Activated naive CD8-positive, alpha-beta T cell (primary cell): ENCODE data around the gene PTPRN2.
A peak's percentile ranks its signal among the peaks of the same experiment; 100 is the strongest.
"Not testable (repeated sequence)": the region's sequence is repeated elsewhere in the genome, so short reads cannot be mapped to it uniquely, and the experiment has no call there.

ENCODE experiments used
- H3K27ac Mint-ChIP-seq: one replicate; pipeline ENCODE4 v1.8.0; 2021; ENCODE audit warnings: mixed read lengths
- H3K27me3 Mint-ChIP-seq: one replicate; pipeline ENCODE4 v1.8.0; 2021; ENCODE audit warnings: mixed read lengths
- H3K36me3 Mint-ChIP-seq: one replicate; pipeline ENCODE4 v1.8.0; 2021; ENCODE audit warnings: mixed read lengths
- H3K4me1 Mint-ChIP-seq: one replicate; pipeline ENCODE4 v1.8.0; 2021; ENCODE audit warnings: low read depth, mixed read lengths
- H3K4me3 Mint-ChIP-seq: one replicate; pipeline ENCODE4 v1.8.0; 2021; ENCODE audit warnings: mild to moderate bottlenecking, mixed read lengths
- H3K9me3 Mint-ChIP-seq: one replicate; pipeline ENCODE4 v1.8.0; 2021; ENCODE audit warnings: low read depth, mixed read lengths

Gene PTPRN2

GRCh38 chr7:157851501-157852067 lies 736.0 kb downstream of the PTPRN2 start:
- Mint-ChIP-seq H3K36me3 (no peaks in the 10 kb centered on the region), H3K27me3 (no peaks in the 10 kb centered on the region)

GRCh38 chr7:157850481-157851444 lies 736.9 kb downstream of the PTPRN2 start:
- Mint-ChIP-seq H3K9me3 (no peaks in the 10 kb centered on the region), H3K27ac (peak overlapping the region; percentile 98), H3K4me3 (peak overlapping the region; percentile 80), H3K4me1 (peaks cover 19% of the 10 kb centered on the region), H3K27me3 (no peaks in the 10 kb centered on the region), H3K36me3 (no peaks in the 10 kb centered on the region)

More at GRCh38 chr7:157851501-157852067, 736.0 kb downstream of the PTPRN2 start:
- Mint-ChIP-seq H3K9me3 (no peaks in the 10 kb centered on the region), H3K4me1 (peaks cover 19% of the 10 kb centered on the region), H3K4me3 (peak overlapping the region; percentile 80), H3K27ac (peak overlapping the region; percentile 98)

DNA sequence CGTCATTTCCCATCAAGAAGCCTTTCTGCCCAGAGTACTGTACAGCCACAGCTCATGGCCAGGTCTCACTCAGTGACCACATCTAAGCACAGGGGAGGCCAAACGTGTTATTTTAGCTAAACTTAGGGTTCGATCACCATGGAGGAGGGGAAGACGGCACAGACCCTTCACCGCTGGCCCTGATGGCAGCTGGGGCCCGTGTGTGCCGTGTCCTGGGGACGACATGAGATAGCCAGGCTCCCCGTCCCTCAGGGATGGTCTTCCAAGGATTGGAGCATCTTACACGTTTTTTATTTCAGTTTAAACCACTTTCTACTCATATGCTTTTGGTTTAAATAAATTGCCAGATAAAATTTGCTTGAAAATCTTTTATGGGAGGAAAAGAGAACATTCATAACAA lies 737.9 kb downstream of the PTPRN2 start:
- no peak overlapping the region for H3K27ac Mint-ChIP-seq

GRCh38 chr7:157849341-157849596 lies 738.4 kb downstream of the PTPRN2 start:
- Mint-ChIP-seq H3K4me1 (peaks cover 19% of the 10 kb centered on the region), H3K4me3 (no peak overlapping the region), H3K27me3 (no peaks in the 10 kb centered on the region), H3K9me3 (no peaks in the 10 kb centered on the region), H3K36me3 (no peaks in the 10 kb centered on the region), H3K27ac (no peak overlapping the region)

More for the DNA sequence above, 737.9 kb downstream of the PTPRN2 start:
- Mint-ChIP-seq H3K9me3 (no peaks in the 10 kb centered on the region), H3K4me1 (peaks cover 19% of the 10 kb centered on the region), H3K36me3 (no peaks in the 10 kb centered on the region), H3K4me3 (no peak overlapping the region), H3K27me3 (no peaks in the 10 kb centered on the region)

- no peaks in the 10 kb centered on the region for H3K36me3 Mint-ChIP-seq
- H3K4me3 Mint-ChIP-seq, result no peak overlapping the region
- H3K27me3 Mint-ChIP-seq, result no peaks in the 10 kb centered on the region
These were observed 738.9 kb downstream of the PTPRN2 start for GRCh38 chr7:157848508-157849340.

GRCh38 chr7:157847756-157848487 lies 739.7 kb downstream of the PTPRN2 start:
- not testable (repeated sequence) for H3K36me3 Mint-ChIP-seq, H3K27me3 Mint-ChIP-seq, H3K9me3 Mint-ChIP-seq, H3K4me3 Mint-ChIP-seq, H3K27ac Mint-ChIP-seq
- H3K4me1 Mint-ChIP-seq, result peaks cover 19% of the 10 kb centered on the region

More at GRCh38 chr7:157848508-157849340, 738.9 kb downstream of the PTPRN2 start:
- Mint-ChIP-seq H3K9me3 (no peaks in the 10 kb centered on the region), H3K27ac (no peak overlapping the region), H3K4me1 (peaks cover 19% of the 10 kb centered on the region)

DNA sequence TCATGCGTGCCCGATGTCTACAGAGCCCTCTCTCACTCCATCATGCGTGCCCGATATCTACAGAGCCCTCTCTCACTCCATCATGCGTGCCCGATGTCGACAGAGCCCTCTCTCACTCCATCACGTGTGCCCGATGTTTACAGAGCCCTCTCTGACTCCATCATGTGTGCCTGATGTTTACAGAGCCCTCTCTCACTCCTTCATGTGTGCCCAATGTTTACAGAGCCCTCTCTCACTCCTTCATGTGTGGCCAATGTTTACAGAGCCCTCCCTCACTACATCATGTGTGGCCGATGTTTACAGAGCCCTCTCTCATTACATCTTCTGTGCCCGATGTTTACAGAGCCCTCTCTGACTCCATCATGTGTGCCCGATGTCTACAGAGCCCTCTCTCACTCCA lies 740.9 kb downstream of the PTPRN2 start:
- H3K27ac Mint-ChIP-seq, H3K4me3 Mint-ChIP-seq, H3K27me3 Mint-ChIP-seq, H3K9me3 Mint-ChIP-seq, H3K36me3 Mint-ChIP-seq: not testable (repeated sequence)
- H3K4me1 Mint-ChIP-seq, result peaks cover 13% of the 10 kb centered on the region

- H3K4me1 Mint-ChIP-seq, result peaks cover 8% of the 10 kb centered on the region
- H3K9me3 Mint-ChIP-seq, result no peaks in the 10 kb centered on the region
These were observed 741.4 kb downstream of the PTPRN2 start for GRCh38 chr7:157846271-157846670.

DNA sequence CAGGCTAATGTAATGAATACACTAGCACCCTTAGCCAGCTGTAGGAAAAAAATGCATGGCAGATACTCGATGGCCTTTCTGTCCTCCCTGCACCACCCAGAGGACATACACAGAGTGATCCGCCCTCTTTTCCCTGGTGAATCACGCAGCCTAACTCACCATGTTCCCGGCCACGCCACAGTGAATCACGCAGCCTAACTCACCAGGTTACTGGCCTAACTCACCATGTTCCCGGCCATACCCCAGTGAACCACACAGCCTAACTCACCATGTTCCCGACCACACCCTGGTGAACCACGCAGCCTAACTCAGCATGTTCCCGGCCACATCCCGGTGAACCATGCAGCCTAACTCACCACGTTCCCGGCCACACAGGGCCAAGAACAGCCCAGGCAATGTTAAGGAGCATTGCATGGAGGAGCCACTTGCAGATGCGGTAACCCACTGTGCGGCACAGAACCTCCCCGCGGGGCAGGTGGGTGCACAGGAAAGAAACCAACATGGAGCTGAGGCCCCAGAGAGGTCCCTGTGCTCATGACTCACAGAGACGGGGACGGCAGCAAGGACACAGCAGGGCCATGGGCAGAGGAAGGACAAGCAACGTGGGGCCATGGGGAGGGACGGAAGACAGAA lies 742.3 kb downstream of the PTPRN2 start:
- H3K36me3 Mint-ChIP-seq, result no peaks in the 10 kb centered on the region
- H3K4me1 Mint-ChIP-seq, result peaks cover 1% of the 10 kb centered on the region
- no peaks in the 10 kb centered on the region for H3K9me3 Mint-ChIP-seq
- no peak overlapping the region for H3K4me3 Mint-ChIP-seq
- no peaks in the 10 kb centered on the region for H3K27me3 Mint-ChIP-seq
- no peak overlapping the region for H3K27ac Mint-ChIP-seq

More at GRCh38 chr7:157846271-157846670, 741.4 kb downstream of the PTPRN2 start:
- Mint-ChIP-seq H3K36me3 (no peaks in the 10 kb centered on the region), H3K4me3 (no peak overlapping the region), H3K27me3 (no peaks in the 10 kb centered on the region), H3K27ac (no peak overlapping the region)

GRCh38 chr7:157844611-157845010 lies 743.0 kb downstream of the PTPRN2 start:
- no peak overlapping the region for H3K27ac Mint-ChIP-seq
- H3K9me3 Mint-ChIP-seq, result no peaks in the 10 kb centered on the region
- no peaks in the 10 kb centered on the region for H3K4me1 Mint-ChIP-seq
- no peaks in the 10 kb centered on the region for H3K27me3 Mint-ChIP-seq
- H3K36me3 Mint-ChIP-seq, result no peaks in the 10 kb centered on the region
- no peak overlapping the region for H3K4me3 Mint-ChIP-seq

GRCh38 chr7:157844141-157844540 lies 743.5 kb downstream of the PTPRN2 start:
- H3K4me3 Mint-ChIP-seq, result no peak overlapping the region
- no peaks in the 10 kb centered on the region for H3K9me3 Mint-ChIP-seq

GRCh38 chr7:157843336-157844140 lies 744.1 kb downstream of the PTPRN2 start:
- Mint-ChIP-seq H3K27me3 (no peaks in the 10 kb centered on the region), H3K9me3 (no peaks in the 10 kb centered on the region), H3K4me3 (no peak overlapping the region)

More at GRCh38 chr7:157844141-157844540, 743.5 kb downstream of the PTPRN2 start:
- Mint-ChIP-seq H3K27me3 (no peaks in the 10 kb centered on the region), H3K27ac (no peak overlapping the region), H3K36me3 (no peaks in the 10 kb centered on the region), H3K4me1 (no peaks in the 10 kb centered on the region)

DNA sequence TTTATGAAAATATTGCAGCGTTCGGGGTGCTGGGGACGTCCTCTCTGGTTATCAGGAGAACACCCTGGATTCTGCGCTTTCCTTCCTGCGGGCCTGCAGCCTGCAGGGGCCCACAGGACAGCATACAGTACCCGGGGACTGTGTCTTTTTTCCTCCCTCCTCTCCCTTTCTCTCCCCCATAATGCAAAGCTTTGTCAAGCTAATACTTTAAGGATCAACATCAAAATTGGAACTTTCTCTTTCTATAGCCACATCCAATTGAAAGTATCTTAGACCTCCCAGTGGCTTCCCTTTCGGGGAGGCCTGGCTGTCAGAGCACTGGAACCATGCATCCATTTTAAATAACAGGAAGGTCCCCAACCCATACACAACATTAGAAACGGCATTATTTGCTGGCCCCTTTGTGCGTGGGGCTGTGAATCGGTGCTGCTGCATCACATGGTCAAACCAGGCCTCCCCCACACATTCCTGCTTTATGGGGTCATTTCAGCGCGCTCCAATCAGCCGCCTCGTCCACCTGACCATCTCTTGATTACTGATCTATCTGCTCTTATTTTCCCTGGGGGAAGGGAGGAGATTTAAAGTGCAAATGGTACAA lies 745.8 kb downstream of the PTPRN2 start:
- Mint-ChIP-seq H3K27ac (no peak overlapping the region), H3K4me3 (no peak overlapping the region), H3K27me3 (no peaks in the 10 kb centered on the region), H3K4me1 (no peaks in the 10 kb centered on the region), H3K9me3 (no peaks in the 10 kb centered on the region), H3K36me3 (no peaks in the 10 kb centered on the region)

More at GRCh38 chr7:157843336-157844140, 744.1 kb downstream of the PTPRN2 start:
- Mint-ChIP-seq H3K27ac (no peak overlapping the region), H3K4me1 (no peaks in the 10 kb centered on the region), H3K36me3 (no peaks in the 10 kb centered on the region)
